GM12878 (cell line): Measurements from ENCODE around the gene DENND1B. TPM values are rescaled to one million over a fixed set of nuclear protein-coding genes. Genes with fewer than 3 reads are reported as not detected.

Source experiments
- ATAC-seq: fragments of 200-7000 bp; cut with Tn5 transposase; 3 replicates; pipeline ENCODE4 v1.9.1; 2020; ENCODE audit warnings: mild to moderate bottlenecking, moderate library complexity
- Bru-seq: library from RNA; stranded (reverse); fragments of 400-500 nt; gene quantifications from one replicate; lab custom pipeline; 2021; lab: Mats Ljungman, UMichigan
- BruChase-seq, 2 experiments: library from RNA; stranded (reverse); fragments of 400-500 nt; gene quantifications; one replicate each; lab custom pipeline; 2021; lab: Mats Ljungman, UMichigan
- BruUV-seq: library from RNA; stranded (reverse); fragments of 400-500 nt; replicated peaks from 2 replicates; lab custom pipeline; 2021; lab: Mats Ljungman, UMichigan
- CTCF ChIA-PET: fragments of 300-600 bp; sonication (Branson Sonifier 250); formaldehyde crosslinking; extraction: SDS; loops from one replicate; lab custom pipeline; 2021; ENCODE audit warnings: inconsistent platforms; lab: Yijun Ruan, JAX
- POLR2A ChIA-PET: fragments of 350-600 bp; formaldehyde crosslinking; extraction: SDS; loops from one replicate; lab custom pipeline; 2021; ENCODE audit warnings: inconsistent platforms; lab: Charles Lee
- RAD21 ChIA-PET: fragments of 300-600 bp; sonication (Branson Sonifier 250); formaldehyde crosslinking; loops from one replicate; lab custom pipeline; 2023; ENCODE audit warnings: antibody characterized with exemption; ENCODE audit not compliant: unreplicated experiment; lab: Charles Lee
- SMC1A ChIA-PET: fragments of 300-600 bp; sonication (Branson Sonifier 250); formaldehyde crosslinking; loops from one replicate; lab custom pipeline; 2023; ENCODE audit not compliant: unreplicated experiment, uncharacterized antibody; lab: Charles Lee
- DNase-seq: peaks from one replicate; pipeline ENCODE4 v3.0.0-alpha.2; 2011; ENCODE audit warnings: low read depth, low spot score
- FAIRE-seq: peaks from 3 replicates; lab custom pipeline; 2011; peaks lifted over from hg19 to GRCh38; lab: Jason Lieb, UNC
- H2AFZ ChIP-seq: 2 replicates; pipeline ENCODE4 v1.6.0; 2011; ENCODE audit warnings: low read depth, low read length, control low read depth; ENCODE audit not compliant: control insufficient read depth
- H3K27ac ChIP-seq: 2 replicates; pipeline ENCODE4 v1.5.1; 2011; ENCODE audit warnings: control low read depth; ENCODE audit not compliant: control insufficient read depth, insufficient read depth
- H3K27me3 ChIP-seq, 2 experiments: replicated peaks in 1 of 2; 2 replicates each; pipeline versions ENCODE4 v1.6.0 to v1.6.1; 2011; ENCODE audit warnings: low read length in 1 of 2; ENCODE audit not compliant: control insufficient read depth in 2 of 2, insufficient read depth in 2 of 2
- H3K36me3 ChIP-seq, 2 experiments: 2 replicates each; pipeline ENCODE4 v1.5.1; 2011; ENCODE audit warnings: low read length in 1 of 2; ENCODE audit not compliant: control insufficient read depth in 2 of 2, insufficient read depth in 2 of 2
- H3K4me1 ChIP-seq: 2 replicates; pipeline ENCODE4 v1.6.1; 2011; ENCODE audit warnings: mild to moderate bottlenecking, low read length, moderate library complexity, mixed read lengths; ENCODE audit not compliant: control insufficient read depth, insufficient read depth
- H3K4me2 ChIP-seq: 2 replicates; pipeline ENCODE4 v1.6.0; 2011; ENCODE audit warnings: control low read depth; ENCODE audit not compliant: control insufficient read depth, insufficient read depth
- H3K4me3 ChIP-seq: fragments of 200-600 bp; sonication (generic); 2 replicates; pipeline ENCODE4 v1.5.1; 2016
- H3K79me2 ChIP-seq: 2 replicates; pipeline ENCODE4 v1.6.0; 2011; ENCODE audit warnings: low read length; ENCODE audit not compliant: control insufficient read depth, insufficient read depth
- H3K9ac ChIP-seq: 2 replicates; pipeline ENCODE4 v1.8.0; 2011; ENCODE audit warnings: low read length, control low read depth, mixed read lengths; ENCODE audit not compliant: control insufficient read depth, insufficient read depth
- H3K9me3 ChIP-seq: replicated peaks from 3 replicates; pipeline ENCODE4 v1.5.1; 2011; ENCODE audit warnings: mild to moderate bottlenecking, low read length; ENCODE audit not compliant: control insufficient read depth, insufficient read depth
- H4K20me1 ChIP-seq: 2 replicates; pipeline ENCODE4 v1.6.0; 2011; ENCODE audit not compliant: control insufficient read depth, insufficient read depth
- BHLHE40 ChIP-seq, 2 experiments: fragments of 450-650 bp in 1 of 2; IDR thresholded peaks; 2 replicates each; pipeline ENCODE4 v1.6.1; 2011 to 2017; ENCODE audit warnings: low read depth in 2 of 2, borderline replicate concordance in 1 of 2, improper control_type of control experiment in 1 of 2, low read length in 1 of 2, mild to moderate bottlenecking in 1 of 2
- CHD1 ChIP-seq: IDR thresholded peaks from 2 replicates; pipeline ENCODE4 v1.6.1; 2012; ENCODE audit warnings: low read depth, low read length, improper control_type of control experiment
- PML ChIP-seq: IDR thresholded peaks from 2 replicates; pipeline ENCODE4 v1.6.1; 2012; ENCODE audit warnings: low read length, inconsistent platforms
- RAD21 ChIP-seq: IDR thresholded peaks from 2 replicates; pipeline ENCODE4 v1.6.1; 2011; ENCODE audit warnings: mild to moderate bottlenecking, low read depth, low read length, moderate library complexity; ENCODE audit not compliant: insufficient read depth
- SPI1 ChIP-seq: IDR thresholded peaks from 2 replicates; pipeline ENCODE4 v1.6.1; 2011; ENCODE audit warnings: low read depth, mild to moderate bottlenecking, low read length, moderate library complexity, borderline replicate concordance; ENCODE audit not compliant: insufficient read depth
- WRNIP1 ChIP-seq: IDR thresholded peaks from 2 replicates; pipeline ENCODE4 v1.6.1; 2011; ENCODE audit warnings: low read depth, low read length, improper control_type of control experiment, borderline replicate concordance
- WGBS: methylation state at CpG from one replicate; pipeline ENCODE4 v1.1.6; 2016; ENCODE audit warnings: low lambda C conversion rate; ENCODE audit not compliant: insufficient replicate concordance, insufficient coverage; ENCODE audit errors: missing lambda C conversion rate; 5-methylcytosine and 5-hydroxymethylcytosine counted together
- in situ Hi-C: fragments of 300-500 bp; cut with MboI; formaldehyde crosslinking; loops from 9 replicates; pipeline ENCODE4 v1.14.3; 2018; ENCODE audit warnings: mixed read lengths
- intact Hi-C: fragments of 100-400 bp; cut with micrococcal nuclease; formaldehyde crosslinking; loops from one replicate; pipeline ENCODE4 v1.14.2; 2022; ENCODE audit not compliant: unreplicated experiment
- long read RNA-seq, 2 experiments: library from polyadenylated mRNA; unstranded; transcript quantifications; one replicate each; pipeline ENCODE4 v2.0.0, GENCODE V29; 2019 to 2020
- polyA minus RNA-seq, 3 experiments: library from RNA; depleted of rRNA, polyadenylated mRNA; stranded (reverse); fragments of >200 nt; gene quantifications; 2 replicates each; pipeline ENCODE4 v1.2.3, GENCODE V29; 2011
- polyA plus RNA-seq, 11 experiments: library from polyadenylated mRNA; depleted of rRNA in 4 of 11; unstranded in 6 of 11; stranded (reverse) in 5 of 11; fragments of >200 nt; fragmentation: Nextera tagmentation in 4 of 11; fragmentation: Illumina TruSeq in 1 of 11; extraction: Ambion mirVana in 4 of 11; extraction: Trizol in 1 of 11; gene quantifications; 1 replicate in 1 of 11; 2 replicates in 10 of 11; pipeline versions ENCODE4 v1.2.1 to v1.2.3, GENCODE V29; 2011 to 2016; ENCODE audit warnings: inconsistent platforms in 2 of 11, missing spikeins in 2 of 11, low read depth in 1 of 11
- total RNA-seq, 4 experiments: library from RNA; depleted of rRNA in 3 of 4; stranded (reverse); fragments of >200 nt in 3 of 4; fragmentation: Illumina TruSeq in 1 of 4; extraction: Trizol in 1 of 4; gene quantifications; 2 replicates each; pipeline versions ENCODE4 v1.2.1 to v1.2.3, GENCODE V29; 2013 to 2021
- TF ChIP-seq, protein P1 (sequence below): fragments of 450-650 bp; IDR thresholded peaks from 2 replicates; pipeline ENCODE4 v1.6.1; 2017; ENCODE audit warnings: low read depth, mild to moderate bottlenecking, moderate library complexity
- TF ChIP-seq, protein P2 (sequence below): fragments of 450-650 bp; formaldehyde crosslinking; IDR thresholded peaks from 2 replicates; pipeline ENCODE4 v1.5.0; 2022; ENCODE audit warnings: mild to moderate bottlenecking, missing genetic modification characterization

Gene DENND1B, protein sequence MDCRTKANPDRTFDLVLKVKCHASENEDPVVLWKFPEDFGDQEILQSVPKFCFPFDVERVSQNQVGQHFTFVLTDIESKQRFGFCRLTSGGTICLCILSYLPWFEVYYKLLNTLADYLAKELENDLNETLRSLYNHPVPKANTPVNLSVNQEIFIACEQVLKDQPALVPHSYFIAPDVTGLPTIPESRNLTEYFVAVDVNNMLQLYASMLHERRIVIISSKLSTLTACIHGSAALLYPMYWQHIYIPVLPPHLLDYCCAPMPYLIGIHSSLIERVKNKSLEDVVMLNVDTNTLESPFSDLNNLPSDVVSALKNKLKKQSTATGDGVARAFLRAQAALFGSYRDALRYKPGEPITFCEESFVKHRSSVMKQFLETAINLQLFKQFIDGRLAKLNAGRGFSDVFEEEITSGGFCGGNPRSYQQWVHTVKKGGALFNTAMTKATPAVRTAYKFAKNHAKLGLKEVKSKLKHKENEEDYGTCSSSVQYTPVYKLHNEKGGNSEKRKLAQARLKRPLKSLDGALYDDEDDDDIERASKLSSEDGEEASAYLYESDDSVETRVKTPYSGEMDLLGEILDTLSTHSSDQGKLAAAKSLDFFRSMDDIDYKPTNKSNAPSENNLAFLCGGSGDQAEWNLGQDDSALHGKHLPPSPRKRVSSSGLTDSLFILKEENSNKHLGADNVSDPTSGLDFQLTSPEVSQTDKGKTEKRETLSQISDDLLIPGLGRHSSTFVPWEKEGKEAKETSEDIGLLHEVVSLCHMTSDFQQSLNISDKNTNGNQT
- total RNA-seq (2013; cell fraction: nucleolus; rRNA removed), result 11.3 and 14.8 TPM in 2 replicates
- total RNA-seq (2014; rRNA removed) (8.7 and 12.3 TPM in 2 replicates), total RNA-seq (2014; rRNA removed; fragmentation: Illumina TruSeq; extraction: Trizol) (8.8 and 9.2 TPM in 2 replicates), total RNA-seq (2021) (8.4 and 9.4 TPM in 2 replicates), polyA plus RNA-seq (2011; rRNA removed) (4.6 and 7.2 TPM in 2 replicates), polyA plus RNA-seq (2014; fragmentation: Illumina TruSeq; extraction: Trizol) (7.3 and 8.3 TPM in 2 replicates), polyA plus RNA-seq (2014; fragmentation: Nextera tagmentation; extraction: Ambion mirVana) (1 to 10 TPM; 1.7 to 3.3 TPM), polyA plus RNA-seq (2014; rRNA removed) (2.3 and 3.3 TPM in 2 replicates), polyA plus RNA-seq (2016; fragmentation: Nextera tagmentation; extraction: Ambion mirVana) (10 to 100 TPM in 1 of 2 experiments, 1 to 10 TPM in 1; 8.8 to 10.7 TPM), polyA minus RNA-seq (2011; rRNA and poly(A)+ RNA removed) (10.7 and 13.2 TPM in 2 replicates), Bru-seq, nascent RNA (percentile 45 among the genes with signal in this experiment), BruChase-seq, experiment 1, labeled RNA remaining after a 6-hour chase (percentile 32 among the genes with signal in this experiment), BruChase-seq, experiment 2, labeled RNA remaining after a 2-hour chase (percentile 41 among the genes with signal in this experiment)
- polyA plus RNA-seq (2011; ENCODE audit: low read depth), result 2.0 TPM
- polyA plus RNA-seq (2011; cell fraction: cytosol; rRNA removed), result 1.8 and 2.1 TPM in 2 replicates
- polyA plus RNA-seq (2011; cell fraction: nucleus; rRNA removed), result 5.3 TPM in 2 replicates
- polyA plus RNA-seq (2012), result 2.8 and 2.9 TPM in 2 replicates
- polyA minus RNA-seq (2011; cell fraction: cytosol; rRNA and poly(A)+ RNA removed), result 1.9 and 4.2 TPM in 2 replicates
- polyA minus RNA-seq (2011; cell fraction: nucleus; rRNA and poly(A)+ RNA removed), result 14.4 and 22.4 TPM in 2 replicates
- long read RNA-seq, experiment 1, partial matches to known transcripts, result 0 of 4 reads
- long read RNA-seq, experiment 1, other reads (novel, unspliced or antisense), result 4 of 4 reads
- long read RNA-seq, experiment 2, partial matches to known transcripts, result 0 of 5 reads
- long read RNA-seq, experiment 2, other reads (novel, unspliced or antisense), result 5 of 5 reads

DNA sequence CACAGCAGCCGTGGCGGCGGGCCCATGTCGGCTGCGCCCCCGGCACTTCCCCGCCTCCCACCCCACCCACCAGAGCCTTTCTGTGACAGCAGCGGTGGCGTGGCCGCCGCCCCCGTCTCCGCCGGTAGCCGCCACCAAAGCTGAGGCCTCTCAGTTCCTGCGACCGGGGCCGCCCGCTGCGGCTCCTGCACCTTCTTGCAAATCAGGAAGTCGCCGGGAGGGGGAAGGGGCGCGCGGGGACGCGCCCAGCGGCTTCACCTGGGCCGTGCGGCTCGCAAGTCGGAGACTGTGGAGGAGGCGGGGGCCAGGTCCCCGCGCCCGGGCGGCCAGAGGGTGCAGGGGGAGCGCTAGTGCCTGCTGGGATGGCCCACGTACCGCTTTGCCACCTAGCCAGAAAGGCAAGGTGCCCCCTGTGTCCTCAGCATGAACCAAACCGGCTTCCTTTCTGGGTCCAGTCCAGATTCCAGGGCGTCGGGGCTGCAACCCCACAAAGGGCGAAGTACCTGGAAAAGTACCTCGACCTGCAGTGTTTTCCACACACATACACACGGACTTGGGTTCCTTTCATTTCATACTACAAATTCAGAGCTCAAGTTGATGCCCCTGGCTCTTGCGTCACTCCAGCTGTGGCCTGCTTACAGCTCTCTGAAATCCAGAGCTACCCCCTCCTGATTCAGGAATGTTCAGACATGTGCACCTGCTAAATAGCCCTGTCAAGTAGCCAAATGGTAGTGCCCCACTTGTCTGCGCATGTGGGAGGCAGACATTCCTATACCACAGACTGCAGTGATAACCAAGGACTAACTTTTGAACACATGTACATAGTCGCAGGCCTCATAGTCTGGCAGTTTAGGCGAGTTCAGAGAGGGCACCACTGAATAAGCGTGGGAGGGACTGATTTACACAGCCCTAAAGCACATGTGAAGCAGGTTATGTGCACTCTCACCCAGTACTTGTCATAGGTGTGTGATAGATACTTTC lies at the start of gene DENND1B:
TSS of gene DENND1B (minus strand) at position 199 of the 981 bp plus-strand sequence. CDS start 325 bp downstream, outside the sequence.
- Histone ChIP-seq H3K4me3 (peak within 1 kb of the TSS; percentile 77), H3K27ac (peak within 1 kb of the TSS; percentile 62), H3K4me1 (peaks cover 30% of the 10 kb centered on the region), H3K36me3 (no peaks in the 10 kb centered on the region), H4K20me1 (no peaks in the 10 kb centered on the region), H3K9ac (peak within 1 kb of the TSS; percentile 69), H3K79me2 (no peaks in the 10 kb centered on the region; the same call in none of the 2 replicates), H3K9me3 (no peaks in the 10 kb centered on the region), H2AFZ (peak within 1 kb of the TSS; percentile 78), H3K4me2 (peak within 1 kb of the TSS; percentile 97), H3K27me3 (no peaks in the 10 kb centered on the region; a peak in 1 of 4 replicates)
- intact Hi-C loops (no loop called here), in situ Hi-C loops (no loop called here)
- POLR2A ChIA-PET, result interaction anchor here (0.6 kb wide), 1 partner anchor 1224 kb away, joined by 6 read pairs; no protein-coding TSS in a partner anchor
- 4% methylated on average over 38 of the region's 51 CpGs for WGBS
- no peak for FAIRE-seq
- DNase-seq, result no peak
- BruUV-seq, result no TSS peak
- RAD21 ChIA-PET, result interaction anchor here (0.6 to 1.4 kb wide), 3 partner anchors 14 to 129 kb away, joined by 3 read pairs; no protein-coding TSS in a partner anchor
- SMC1A ChIA-PET, result interaction anchor here (0.6 to 0.9 kb wide), 2 partner anchors 15 to 32 kb away, joined by 3 read pairs; no protein-coding TSS in a partner anchor
- ATAC-seq, result peak; percentile 81
- CTCF ChIA-PET, result interaction anchor here (1.0 to 1.1 kb wide), 2 partner anchors 33 to 83 kb away, joined by 3 to 4 read pairs; no protein-coding TSS in a partner anchor
- TF ChIP-seq SPI1, result peak; percentile 69
- TF ChIP-seq, protein P1, sequence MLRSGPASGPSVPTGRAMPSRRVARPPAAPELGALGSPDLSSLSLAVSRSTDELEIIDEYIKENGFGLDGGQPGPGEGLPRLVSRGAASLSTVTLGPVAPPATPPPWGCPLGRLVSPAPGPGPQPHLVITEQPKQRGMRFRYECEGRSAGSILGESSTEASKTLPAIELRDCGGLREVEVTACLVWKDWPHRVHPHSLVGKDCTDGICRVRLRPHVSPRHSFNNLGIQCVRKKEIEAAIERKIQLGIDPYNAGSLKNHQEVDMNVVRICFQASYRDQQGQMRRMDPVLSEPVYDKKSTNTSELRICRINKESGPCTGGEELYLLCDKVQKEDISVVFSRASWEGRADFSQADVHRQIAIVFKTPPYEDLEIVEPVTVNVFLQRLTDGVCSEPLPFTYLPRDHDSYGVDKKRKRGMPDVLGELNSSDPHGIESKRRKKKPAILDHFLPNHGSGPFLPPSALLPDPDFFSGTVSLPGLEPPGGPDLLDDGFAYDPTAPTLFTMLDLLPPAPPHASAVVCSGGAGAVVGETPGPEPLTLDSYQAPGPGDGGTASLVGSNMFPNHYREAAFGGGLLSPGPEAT, result no peak
- TF ChIP-seq RAD21, result 0 out of 2 replicates have a peak, but pooled peaks have one; percentile 14
- TF ChIP-seq WRNIP1, result no peak
- TF ChIP-seq CHD1, result no peak
- TF ChIP-seq BHLHE40 (IDR thresholded peaks at IDR 0.05; ENCODE audit: borderline replicate concordance in 1 of 2, low read depth in 2 of 2, low read length in 1 of 2), result peak in 1 of 2 experiments; percentile 63; a peak in 1 of 4 replicates
- TF ChIP-seq, protein P2, sequence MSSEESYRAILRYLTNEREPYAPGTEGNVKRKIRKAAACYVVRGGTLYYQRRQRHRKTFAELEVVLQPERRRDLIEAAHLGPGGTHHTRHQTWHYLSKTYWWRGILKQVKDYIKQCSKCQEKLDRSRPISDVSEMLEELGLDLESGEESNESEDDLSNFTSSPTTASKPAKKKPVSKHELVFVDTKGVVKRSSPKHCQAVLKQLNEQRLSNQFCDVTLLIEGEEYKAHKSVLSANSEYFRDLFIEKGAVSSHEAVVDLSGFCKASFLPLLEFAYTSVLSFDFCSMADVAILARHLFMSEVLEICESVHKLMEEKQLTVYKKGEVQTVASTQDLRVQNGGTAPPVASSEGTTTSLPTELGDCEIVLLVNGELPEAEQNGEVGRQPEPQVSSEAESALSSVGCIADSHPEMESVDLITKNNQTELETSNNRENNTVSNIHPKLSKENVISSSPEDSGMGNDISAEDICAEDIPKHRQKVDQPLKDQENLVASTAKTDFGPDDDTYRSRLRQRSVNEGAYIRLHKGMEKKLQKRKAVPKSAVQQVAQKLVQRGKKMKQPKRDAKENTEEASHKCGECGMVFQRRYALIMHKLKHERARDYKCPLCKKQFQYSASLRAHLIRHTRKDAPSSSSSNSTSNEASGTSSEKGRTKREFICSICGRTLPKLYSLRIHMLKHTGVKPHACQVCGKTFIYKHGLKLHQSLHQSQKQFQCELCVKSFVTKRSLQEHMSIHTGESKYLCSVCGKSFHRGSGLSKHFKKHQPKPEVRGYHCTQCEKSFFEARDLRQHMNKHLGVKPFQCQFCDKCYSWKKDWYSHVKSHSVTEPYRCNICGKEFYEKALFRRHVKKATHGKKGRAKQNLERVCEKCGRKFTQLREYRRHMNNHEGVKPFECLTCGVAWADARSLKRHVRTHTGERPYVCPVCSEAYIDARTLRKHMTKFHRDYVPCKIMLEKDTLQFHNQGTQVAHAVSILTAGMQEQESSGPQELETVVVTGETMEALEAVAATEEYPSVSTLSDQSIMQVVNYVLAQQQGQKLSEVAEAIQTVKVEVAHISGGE, result no peak
- TF ChIP-seq PML, result no peak
